ENCODE measurements around the gene KRTAP5-9. TPM values are rescaled to one million over a fixed set of nuclear protein-coding genes. Genes with fewer than 3 reads are reported as not detected.

KRTAP5-9 gene
- total RNA-seq, 1 donor = not detected

DNA sequence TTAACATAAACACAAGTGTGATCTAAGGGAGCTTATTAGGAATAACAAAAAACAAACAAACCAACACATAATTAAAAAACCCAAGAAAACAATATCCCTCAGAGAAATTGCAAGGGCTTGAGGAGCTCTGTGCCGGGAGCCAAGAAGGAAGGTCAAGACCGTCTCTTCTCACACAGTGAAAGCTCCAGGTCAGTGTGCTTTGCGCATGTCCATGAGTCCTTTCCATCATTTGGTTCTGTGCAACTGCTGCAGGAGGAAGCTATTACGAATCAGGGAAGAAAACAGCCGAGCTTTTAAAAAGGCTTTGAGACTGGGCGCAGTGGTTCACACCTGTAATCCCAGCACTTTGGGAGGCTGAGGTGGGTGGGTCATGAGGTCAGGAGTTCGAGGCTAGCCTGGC, 5.8 kb upstream of the KRTAP5-9 start:
- Histone ChIP-seq H3K4me1 (ENCODE audit: insufficient read depth, low read length) (peaks cover 8% of the 10 kb centered on the region), H3K4me3 (ENCODE audit: low read length) (no peak overlapping the region), H3K9me3 (ENCODE audit: low read depth, low read length) (no peaks in the 10 kb centered on the region), H3K27me3 (ENCODE audit: insufficient read depth, low read length) (no peaks in the 10 kb centered on the region)

DNA sequence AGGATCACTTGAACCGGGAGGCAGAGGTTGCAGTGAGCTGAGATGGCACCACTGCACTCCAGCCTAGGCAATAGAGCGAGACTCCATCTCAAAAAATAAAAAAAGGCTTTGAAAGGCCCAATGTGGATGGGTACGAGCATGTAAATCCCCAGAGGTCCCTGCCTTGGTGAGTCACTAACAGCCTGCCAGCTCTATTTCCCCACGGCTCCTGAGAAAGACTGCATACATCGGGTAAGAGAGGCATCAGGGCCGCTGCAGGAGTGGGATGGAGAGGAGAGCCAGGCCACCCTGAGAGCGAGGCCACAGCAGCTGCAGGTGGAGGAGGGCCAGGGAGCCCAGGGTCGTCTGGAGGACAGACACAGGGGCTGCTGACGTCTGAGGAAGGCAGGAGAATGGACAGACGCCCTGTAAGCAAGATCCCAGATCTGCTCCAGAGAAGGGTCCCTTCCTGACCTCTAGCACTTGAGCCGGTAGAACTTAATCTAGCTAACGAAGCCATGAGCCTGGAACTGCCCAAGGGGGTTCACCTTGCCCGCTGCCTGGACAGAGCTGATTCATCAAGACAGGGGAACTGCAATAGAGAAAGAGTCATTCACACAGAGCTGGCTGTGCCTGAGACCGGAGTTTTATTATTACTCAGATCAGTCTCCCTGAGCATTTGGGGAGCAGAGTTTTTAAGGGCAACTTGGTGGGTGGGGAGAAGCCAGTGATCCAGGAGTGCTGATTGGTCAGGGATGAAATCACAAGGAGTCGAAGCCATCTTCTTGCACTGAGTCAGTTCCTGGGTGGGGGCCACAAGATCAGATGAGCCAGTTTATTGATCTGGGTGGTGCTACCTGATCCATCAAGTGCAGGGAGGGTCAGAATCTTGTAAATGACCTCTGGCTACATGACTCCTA, 5.1 kb upstream of the KRTAP5-9 start:
- no peak overlapping the region for H3K4me3 ChIP-seq (ENCODE audit: low read length)
- peaks cover 8% of the 10 kb centered on the region for H3K4me1 ChIP-seq (ENCODE audit: insufficient read depth, low read length)
- H3K27me3 ChIP-seq (ENCODE audit: insufficient read depth, low read length) = no peaks in the 10 kb centered on the region
- H3K9me3 ChIP-seq (ENCODE audit: low read depth, low read length) = no peaks in the 10 kb centered on the region

DNA sequence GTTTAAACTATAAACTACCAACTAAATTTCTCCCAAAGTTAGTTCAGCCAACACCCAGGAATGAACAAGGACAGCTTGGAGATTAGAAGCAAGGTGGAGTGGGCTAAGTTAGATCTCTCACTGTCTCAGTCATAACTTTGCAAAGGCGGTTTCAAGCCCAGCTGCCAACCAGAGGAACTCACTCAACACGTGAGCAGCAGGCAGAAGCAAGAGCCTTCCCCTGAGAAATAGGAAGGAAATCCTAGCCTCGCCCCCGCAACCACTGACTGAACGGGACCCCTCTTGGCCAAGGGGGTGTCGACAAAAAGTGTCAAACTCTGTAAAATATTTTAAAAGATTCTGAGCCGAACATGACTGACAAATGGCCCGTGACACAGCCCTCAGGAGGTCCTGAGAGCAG, 4.4 kb upstream of the KRTAP5-9 start:
- Histone ChIP-seq H3K27me3 (ENCODE audit: insufficient read depth, low read length) (no peaks in the 10 kb centered on the region), H3K4me1 (ENCODE audit: insufficient read depth, low read length) (peaks cover 8% of the 10 kb centered on the region), H3K4me3 (ENCODE audit: low read length) (no peak overlapping the region), H3K9me3 (ENCODE audit: low read depth, low read length) (no peaks in the 10 kb centered on the region)

DNA sequence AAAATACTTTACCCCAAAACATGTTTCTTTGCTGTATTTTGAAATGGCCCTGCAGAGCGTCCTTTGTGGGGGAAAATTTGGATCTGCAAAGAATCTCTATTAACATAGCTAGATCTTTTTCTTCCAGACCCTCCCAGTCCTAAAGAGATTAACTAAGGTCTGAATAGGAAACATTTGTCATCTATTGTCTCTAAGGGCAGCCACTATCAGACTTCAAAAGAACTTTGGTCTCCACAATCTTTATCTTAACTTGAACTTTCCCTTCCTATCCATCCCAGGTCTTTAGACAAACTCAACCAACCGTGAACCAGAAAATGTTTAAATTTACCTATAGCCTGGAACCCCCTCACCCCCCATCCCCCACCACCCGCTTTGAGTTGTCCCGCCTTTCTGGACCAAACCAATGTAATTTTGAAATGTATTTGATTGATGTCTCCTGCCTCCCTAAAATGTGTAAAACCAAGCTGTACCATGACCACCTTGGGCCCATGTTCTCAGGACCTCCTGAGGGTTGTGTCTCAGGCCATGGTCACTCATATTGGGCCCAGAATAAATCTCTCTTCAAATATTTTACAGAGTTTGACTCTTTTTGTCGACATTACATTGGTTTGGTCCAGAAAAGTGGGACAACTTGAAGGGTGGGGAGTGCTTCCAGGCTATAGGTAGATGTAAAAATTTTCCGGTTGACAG, 3.5 kb upstream of the KRTAP5-9 start:
- Histone ChIP-seq H3K27me3 (ENCODE audit: insufficient read depth, low read length) (no peaks in the 10 kb centered on the region), H3K4me1 (ENCODE audit: insufficient read depth, low read length) (peaks cover 8% of the 10 kb centered on the region), H3K4me3 (ENCODE audit: low read length) (no peak overlapping the region), H3K9me3 (ENCODE audit: low read depth, low read length) (no peaks in the 10 kb centered on the region)

DNA sequence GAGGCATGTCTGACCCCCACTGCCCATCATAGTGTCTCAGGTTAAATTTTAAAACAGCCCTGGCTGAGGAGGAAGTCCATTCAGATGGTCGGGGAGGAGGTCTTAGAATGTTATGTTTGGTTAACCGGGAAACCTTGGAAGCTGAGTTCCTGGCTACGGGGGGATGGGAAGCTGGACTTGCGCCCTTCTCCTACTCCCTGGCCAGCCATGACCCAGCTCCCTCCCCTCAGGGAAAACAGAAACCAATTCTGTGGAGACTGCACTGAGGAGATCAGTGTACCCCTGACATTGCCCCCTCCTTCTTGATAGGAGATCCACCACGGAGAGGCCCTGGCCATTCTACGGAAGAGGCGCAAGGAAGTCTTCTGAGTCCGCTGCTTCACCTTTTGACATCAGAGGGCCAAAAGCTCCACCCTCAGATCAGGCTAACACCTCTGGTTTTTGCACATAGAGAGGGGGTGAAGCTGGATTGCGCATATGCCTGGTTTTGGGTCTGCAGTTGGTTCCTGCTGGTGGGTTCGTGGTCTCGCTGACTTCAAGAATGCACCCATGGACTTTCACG, 2.7 kb upstream of the KRTAP5-9 start:
- Histone ChIP-seq H3K27me3 (ENCODE audit: insufficient read depth, low read length) (no peaks in the 10 kb centered on the region), H3K4me1 (ENCODE audit: insufficient read depth, low read length) (peaks cover 8% of the 10 kb centered on the region), H3K4me3 (ENCODE audit: low read length) (no peak overlapping the region)

DNA sequence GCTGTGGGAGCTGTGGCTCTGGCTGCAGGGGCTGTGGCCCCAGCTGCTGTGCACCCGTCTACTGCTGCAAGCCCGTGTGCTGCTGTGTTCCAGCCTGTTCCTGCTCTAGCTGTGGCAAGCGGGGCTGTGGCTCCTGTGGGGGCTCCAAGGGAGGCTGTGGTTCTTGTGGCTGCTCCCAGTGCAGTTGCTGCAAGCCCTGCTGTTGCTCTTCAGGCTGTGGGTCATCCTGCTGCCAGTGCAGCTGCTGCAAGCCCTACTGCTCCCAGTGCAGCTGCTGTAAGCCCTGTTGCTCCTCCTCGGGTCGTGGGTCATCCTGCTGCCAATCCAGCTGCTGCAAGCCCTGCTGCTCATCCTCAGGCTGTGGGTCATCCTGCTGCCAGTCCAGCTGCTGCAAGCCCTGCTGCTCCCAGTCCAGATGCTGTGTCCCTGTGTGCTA, 514 bp downstream of the KRTAP5-9 start:
- H3K9me3 ChIP-seq (ENCODE audit: low read depth, low read length) = no peaks in the 10 kb centered on the region
- no peaks in the 10 kb centered on the region for H3K27me3 ChIP-seq (ENCODE audit: insufficient read depth, low read length)
- no peak overlapping the region for H3K4me3 ChIP-seq (ENCODE audit: low read length)
- H3K4me1 ChIP-seq (ENCODE audit: insufficient read depth, low read length) = peaks cover 4% of the 10 kb centered on the region

More for the DNA sequence above, 2.7 kb upstream of the KRTAP5-9 start:
- no peaks in the 10 kb centered on the region for H3K9me3 ChIP-seq (ENCODE audit: low read depth, low read length)

DNA sequence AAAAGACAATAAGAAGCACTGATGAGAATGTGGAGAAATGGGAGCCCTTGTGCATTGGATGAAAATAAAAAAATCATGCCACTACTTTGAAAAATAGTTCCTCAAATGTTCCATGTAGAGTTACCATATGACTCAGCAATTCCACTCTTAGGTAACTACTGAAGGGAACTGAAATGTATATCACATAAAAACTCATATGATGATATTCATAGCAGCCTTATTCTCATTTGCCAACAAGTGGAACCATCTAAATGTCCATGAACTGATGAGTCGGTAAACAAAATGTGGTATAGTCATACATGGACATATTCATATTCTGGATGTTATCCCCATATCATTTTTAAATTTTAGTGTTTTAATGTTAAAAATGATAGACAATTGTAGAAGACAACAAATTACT, 3.5 kb downstream of the KRTAP5-9 start:
- Histone ChIP-seq H3K27me3 (ENCODE audit: insufficient read depth, low read length) (no peaks in the 10 kb centered on the region), H3K4me1 (ENCODE audit: insufficient read depth, low read length) (no peaks in the 10 kb centered on the region), H3K4me3 (ENCODE audit: low read length) (no peak overlapping the region), H3K9me3 (ENCODE audit: low read depth, low read length) (no peaks in the 10 kb centered on the region)

DNA sequence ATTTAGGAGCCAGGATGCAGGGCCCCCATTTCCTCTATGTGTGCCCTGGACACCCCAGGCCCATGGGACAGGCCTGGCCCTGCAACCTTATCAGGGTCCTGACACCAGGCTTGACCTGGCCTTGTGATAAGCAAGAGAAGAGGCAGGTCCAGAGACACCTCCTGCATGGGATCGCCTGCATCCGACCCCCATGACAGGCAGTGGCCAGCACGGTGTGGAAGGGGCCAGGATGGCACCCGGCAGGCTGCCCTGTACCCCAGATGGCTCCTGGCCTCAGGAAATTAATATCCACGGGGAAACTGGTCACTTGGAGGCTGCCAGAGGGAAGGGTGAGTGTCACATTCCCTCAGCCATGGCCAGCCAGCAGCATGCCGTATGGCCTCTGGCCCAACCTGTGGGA, 6.8 kb downstream of the KRTAP5-9 start:
- Histone ChIP-seq H3K4me1 (ENCODE audit: insufficient read depth, low read length) (no peaks in the 10 kb centered on the region), H3K27me3 (ENCODE audit: insufficient read depth, low read length) (no peaks in the 10 kb centered on the region), H3K4me3 (ENCODE audit: low read length) (no peak overlapping the region), H3K9me3 (ENCODE audit: low read depth, low read length) (no peaks in the 10 kb centered on the region)

DNA sequence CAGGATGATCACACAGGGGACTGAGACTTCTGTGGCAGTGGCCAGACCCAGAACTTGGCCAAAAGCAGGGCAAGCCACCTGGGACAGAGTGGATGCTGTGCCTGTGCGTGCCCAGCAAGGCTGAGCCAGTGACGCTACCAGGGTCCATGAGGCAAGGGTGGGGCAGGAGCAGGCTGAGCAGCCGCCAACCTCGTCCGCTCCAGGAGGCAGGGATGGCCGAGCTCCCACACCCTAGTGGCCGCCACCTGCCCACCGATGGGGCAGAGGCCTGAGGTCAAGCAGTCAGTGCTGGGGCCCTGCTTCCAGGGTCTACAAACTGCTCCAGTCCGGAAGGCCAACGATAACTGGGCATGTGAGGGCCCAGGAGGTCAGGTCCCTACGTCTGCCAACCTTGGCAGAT, 7.3 kb downstream of the KRTAP5-9 start:
- Histone ChIP-seq H3K9me3 (ENCODE audit: low read depth, low read length) (no peaks in the 10 kb centered on the region), H3K27me3 (ENCODE audit: insufficient read depth, low read length) (no peaks in the 10 kb centered on the region), H3K4me3 (ENCODE audit: low read length) (no peak overlapping the region), H3K4me1 (ENCODE audit: insufficient read depth, low read length) (no peaks in the 10 kb centered on the region)

DNA sequence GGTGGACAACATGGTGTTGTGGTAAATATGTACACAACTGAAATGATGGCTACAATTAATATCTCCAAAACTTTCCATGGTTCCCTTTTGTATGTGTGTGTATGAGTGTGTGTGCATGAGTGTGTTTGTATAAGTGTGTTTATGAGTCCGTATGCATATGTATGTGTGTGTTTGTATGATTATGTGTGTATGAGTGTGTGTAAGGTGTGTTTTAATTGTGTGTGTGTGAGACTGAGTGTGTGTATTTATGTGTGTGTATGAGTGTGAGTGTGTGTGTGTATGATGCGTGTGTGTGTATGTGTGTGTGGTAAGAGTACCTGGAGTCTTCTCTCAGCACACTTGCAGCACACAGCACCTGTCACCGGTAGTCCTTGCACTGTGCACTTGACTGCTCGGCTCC, 7.8 kb downstream of the KRTAP5-9 start:
- Histone ChIP-seq H3K9me3 (ENCODE audit: low read depth, low read length) (no peaks in the 10 kb centered on the region), H3K27me3 (ENCODE audit: insufficient read depth, low read length) (no peaks in the 10 kb centered on the region), H3K4me3 (ENCODE audit: low read length) (no peak overlapping the region), H3K4me1 (ENCODE audit: insufficient read depth, low read length) (no peaks in the 10 kb centered on the region)

DNA sequence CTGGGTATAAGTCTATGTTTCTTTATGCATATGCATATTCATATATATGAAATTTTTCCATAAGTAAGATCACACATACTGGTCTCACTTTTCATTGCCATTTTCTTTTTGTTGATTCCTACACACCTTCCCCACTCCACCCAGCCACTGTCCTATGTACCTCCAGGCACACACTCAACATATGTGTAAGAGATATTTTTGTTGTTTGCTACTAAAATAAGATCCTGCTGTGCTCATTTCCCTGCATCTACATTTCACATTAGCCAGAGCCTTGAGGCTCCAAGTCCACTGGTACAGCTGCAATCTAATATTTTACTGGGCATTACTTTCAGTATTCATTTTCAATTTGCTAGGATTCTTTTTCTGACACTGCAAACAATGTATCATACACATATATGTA, 9.0 kb downstream of the KRTAP5-9 start:
- Histone ChIP-seq H3K27me3 (ENCODE audit: insufficient read depth, low read length) (no peaks in the 10 kb centered on the region), H3K4me1 (ENCODE audit: insufficient read depth, low read length) (no peaks in the 10 kb centered on the region), H3K9me3 (ENCODE audit: low read depth, low read length) (no peaks in the 10 kb centered on the region), H3K4me3 (ENCODE audit: low read length) (no peak overlapping the region)

DNA sequence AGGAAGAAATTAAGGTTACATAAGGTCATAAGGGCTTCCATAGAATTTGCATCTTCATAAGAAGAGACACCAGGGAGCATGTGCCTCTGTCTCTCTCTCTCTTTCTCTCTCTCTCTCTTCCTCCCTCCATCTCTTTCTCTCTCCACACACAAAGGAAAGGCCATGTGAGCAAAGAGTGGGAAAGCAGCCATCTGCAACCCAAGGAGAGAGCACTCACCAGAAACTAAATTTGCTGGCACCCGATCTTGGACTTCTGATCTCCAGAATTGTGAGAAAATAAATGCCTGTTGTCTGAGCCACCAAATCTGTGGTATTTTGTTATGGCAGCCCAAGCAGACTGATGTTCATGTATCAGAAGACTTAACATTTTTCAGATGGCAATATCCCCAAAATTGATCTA, 10.8 kb downstream of the KRTAP5-9 start:
- no peak overlapping the region for H3K4me3 ChIP-seq (ENCODE audit: low read length)
- no peaks in the 10 kb centered on the region for H3K4me1 ChIP-seq (ENCODE audit: insufficient read depth, low read length)
- no peaks in the 10 kb centered on the region for H3K27me3 ChIP-seq (ENCODE audit: insufficient read depth, low read length)
- H3K9me3 ChIP-seq (ENCODE audit: low read depth, low read length) = no peaks in the 10 kb centered on the region

DNA sequence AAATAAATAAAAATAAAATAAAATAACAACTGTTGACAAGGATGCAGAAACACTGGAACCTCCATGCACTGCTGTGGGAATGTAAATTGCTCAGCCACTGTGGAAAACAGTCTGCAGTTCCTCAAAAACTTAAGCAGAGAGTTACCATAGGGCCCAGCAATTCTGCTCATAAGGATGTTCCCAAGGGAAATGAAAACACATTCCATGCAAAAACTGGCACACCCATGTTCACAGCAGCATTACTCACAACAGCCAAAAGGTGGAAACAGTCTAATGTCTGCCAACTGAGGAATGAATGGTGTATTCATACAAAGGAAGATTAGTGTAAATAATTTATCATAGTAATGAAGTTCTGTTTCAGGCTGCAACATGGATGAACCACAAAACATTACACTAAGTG, 13.9 kb downstream of the KRTAP5-9 start:
- H3K4me3 ChIP-seq (ENCODE audit: low read length) = no peak overlapping the region
- H3K4me1 ChIP-seq (ENCODE audit: insufficient read depth, low read length) = no peaks in the 10 kb centered on the region
- H3K9me3 ChIP-seq (ENCODE audit: low read depth, low read length) = no peaks in the 10 kb centered on the region
- H3K27me3 ChIP-seq (ENCODE audit: insufficient read depth, low read length) = no peaks in the 10 kb centered on the region

DNA sequence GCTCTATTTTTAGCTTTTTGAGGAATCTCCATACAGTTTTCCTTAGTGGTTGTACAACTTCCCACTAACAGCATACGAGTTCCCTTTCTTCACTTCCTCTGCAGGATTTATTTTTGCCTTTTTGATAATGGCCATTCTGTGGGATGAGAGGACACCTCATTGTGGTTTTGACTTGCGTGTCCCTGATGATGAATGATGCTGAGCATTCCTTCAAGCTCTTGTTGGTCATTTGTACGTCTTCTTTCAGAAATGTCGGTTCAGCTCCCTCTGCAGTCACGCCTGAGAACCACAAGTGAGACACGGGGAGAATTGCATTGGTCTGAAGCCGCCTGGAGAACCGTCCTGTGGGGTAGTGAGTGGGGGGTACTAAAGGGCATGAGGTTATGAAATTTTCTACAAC, 15.2 kb downstream of the KRTAP5-9 start:
- Histone ChIP-seq H3K9me3 (ENCODE audit: low read depth, low read length) (no peaks in the 10 kb centered on the region), H3K27me3 (ENCODE audit: insufficient read depth, low read length) (no peaks in the 10 kb centered on the region), H3K4me3 (ENCODE audit: low read length) (no peak overlapping the region), H3K4me1 (ENCODE audit: insufficient read depth, low read length) (no peaks in the 10 kb centered on the region)

DNA sequence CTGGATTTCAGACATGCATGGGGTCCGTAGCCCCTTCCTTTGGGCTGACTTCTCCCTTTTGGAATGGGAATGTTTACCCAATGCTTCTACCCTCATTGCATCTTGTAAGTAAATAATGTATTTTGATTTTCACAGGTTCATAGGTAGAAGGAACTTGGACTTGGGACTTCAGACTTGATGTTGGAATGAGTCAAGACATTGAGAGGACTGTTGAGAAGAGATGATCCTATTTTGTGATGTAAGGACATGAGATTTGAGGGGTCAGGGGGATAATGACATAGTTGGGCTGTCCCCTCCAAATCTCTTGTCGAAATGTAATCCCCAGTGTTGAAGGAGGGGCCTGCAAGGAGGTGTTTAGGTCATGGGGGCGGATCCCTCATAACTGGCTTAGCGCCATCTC, 16.2 kb downstream of the KRTAP5-9 start:
- H3K27me3 ChIP-seq (ENCODE audit: insufficient read depth, low read length) = no peaks in the 10 kb centered on the region
- H3K4me1 ChIP-seq (ENCODE audit: insufficient read depth, low read length) = no peaks in the 10 kb centered on the region
- no peaks in the 10 kb centered on the region for H3K9me3 ChIP-seq (ENCODE audit: low read depth, low read length)
- H3K4me3 ChIP-seq (ENCODE audit: low read length) = no peak overlapping the region
